DMS 273 treated with DMSO at 0.1 percent for 48 hours (cell line): ENCODE data around the gene GAGE12F.
"Not testable (repeated sequence)": the region's sequence is repeated elsewhere in the genome, so short reads cannot be mapped to it uniquely, and the experiment has no call there.

Experiments
- DNase-seq: peaks from one replicate; lab custom pipeline; 2025; lab: John Stamatoyannopoulos, UW

Gene GAGE12F

GRCh38 chrX:49560542-49560941, at the start of gene GAGE12F:
TSS of gene GAGE12F (plus strand) at chrX:49560842. CDS start at chrX:49561997, 1,155 bp downstream.
- not testable (repeated sequence) for DNase-seq

GRCh38 chrX:49531877-49532276, 28.8 kb upstream of the GAGE12F start, which contains the start of gene GAGE12C:
TSS of gene GAGE12C (plus strand) at chrX:49532177. CDS start at chrX:49533332, 1,155 bp downstream.
- not testable (repeated sequence) for DNase-seq

GRCh38 chrX:49541433-49541832, 19.2 kb upstream of the GAGE12F start, which contains the start of gene GAGE12D:
TSS of gene GAGE12D (plus strand) at chrX:49541733. CDS start at chrX:49542888, 1,155 bp downstream.
- DNase-seq: not testable (repeated sequence)

GRCh38 chrX:49550989-49551388, 9.7 kb upstream of the GAGE12F start, which contains the start of gene GAGE12E:
TSS of gene GAGE12E (plus strand) at chrX:49551289. CDS start at chrX:49552444, 1,155 bp downstream.
- not testable (repeated sequence) for DNase-seq

- not testable (repeated sequence) for DNase-seq
These were observed 8.1 kb downstream of the GAGE12F start for GRCh38 chrX:49568728-49569127.

- DNase-seq: not testable (repeated sequence)
These were observed 8.5 kb downstream of the GAGE12F start for GRCh38 chrX:49569152-49569551.

- not testable (repeated sequence) for DNase-seq
These were observed 9.5 kb downstream of the GAGE12F start, which contains the start of gene GAGE12G for GRCh38 chrX:49570100-49570499. TSS of gene GAGE12G (plus strand) at chrX:49570400. CDS start at chrX:49571555, 1,155 bp downstream.

GRCh38 chrX:49579649-49580048, 19.0 kb downstream of the GAGE12F start, which contains the start of gene GAGE12H:
TSS of gene GAGE12H (plus strand) at chrX:49579949. CDS start at chrX:49581104, 1,155 bp downstream.
- DNase-seq: not testable (repeated sequence)

GRCh38 chrX:49589196-49589595, 28.6 kb downstream of the GAGE12F start, which contains the start of gene GAGE2A:
TSS of gene GAGE2A (plus strand) at chrX:49589496. CDS start at chrX:49590651, 1,155 bp downstream.
- DNase-seq: not testable (repeated sequence)

- not testable (repeated sequence) for DNase-seq
These were observed 29.3 kb downstream of the GAGE12F start for GRCh38 chrX:49589769-49590478.

GRCh38 chrX:49590488-49590887, 29.8 kb downstream of the GAGE12F start:
- not testable (repeated sequence) for DNase-seq

GRCh38 chrX:49598720-49599119, 38.1 kb downstream of the GAGE12F start, which contains the start of gene GAGE1:
TSS of gene GAGE1 (plus strand) at chrX:49599020. CDS start at chrX:49600175, 1,155 bp downstream.
- not testable (repeated sequence) for DNase-seq

- DNase-seq: no peak
These were observed 50.2 kb downstream of the GAGE12F start for GRCh38 chrX:49610718-49611310.
